ENCODE results near the gene ROR2.

ROR2 gene

GRCh38 chr9:91693226-91693625 lies 256.8 kb downstream of the ROR2 start:
- Histone ChIP-seq H2BK5ac (ENCODE audit: low read length) (no peak overlapping the region), H3K4me1 (ENCODE audit: control insufficient read depth, low read depth, low read length) (peaks cover 8% of the 10 kb centered on the region), H4K8ac (ENCODE audit: low read depth, low read length) (no peak overlapping the region), H3K36me3 (ENCODE audit: control insufficient read depth, insufficient read depth, low read length) (no peaks in the 10 kb centered on the region), H2BK120ac (ENCODE audit: low read depth, low read length) (no peak overlapping the region), H3K23ac (ENCODE audit: low read length) (no peak overlapping the region), H3K27ac (ENCODE audit: low read depth, low read length) (no peak overlapping the region), H3K9ac (ENCODE audit: low read length) (no peak overlapping the region), H3K79me1 (ENCODE audit: low read length) (no peaks in the 10 kb centered on the region), H2BK15ac (replicated peaks; ENCODE audit: low read depth) (no peak overlapping the region), H3K18ac (ENCODE audit: low read length) (no peak overlapping the region), H2AK5ac (ENCODE audit: low read length) (no peak overlapping the region), H4K5ac (ENCODE audit: low read length) (no peak overlapping the region), H3K56ac (ENCODE audit: low read length) (no peak overlapping the region), H3K27me3 (ENCODE audit: insufficient read depth, low read length, poor library complexity) (no peaks in the 10 kb centered on the region), H3K4me2 (ENCODE audit: low read length) (no peak overlapping the region), H3K4me3 (ENCODE audit: low read length) (no peak overlapping the region), H3K79me2 (ENCODE audit: control insufficient read depth, insufficient read depth, low read length) (no peaks in the 10 kb centered on the region), H3K4ac (ENCODE audit: low read depth, low read length) (no peak overlapping the region)
- peak; percentile 77 for DNase-seq
- WGBS (ENCODE audit: extremely low coverage, insufficient coverage, low lambda C conversion rate), result no CpG with 5 or more reads among the region's 7 CpGs

GRCh38 chr9:91690540-91691249 lies 259.3 kb downstream of the ROR2 start:
- H3K79me2 ChIP-seq (ENCODE audit: control insufficient read depth, insufficient read depth, low read length), result no peaks in the 10 kb centered on the region
- H3K27me3 ChIP-seq (ENCODE audit: insufficient read depth, low read length, poor library complexity), result no peaks in the 10 kb centered on the region
- H3K9ac ChIP-seq (ENCODE audit: low read length), result no peak overlapping the region
- H2AK5ac ChIP-seq (ENCODE audit: low read length), result no peak overlapping the region
- H3K4me3 ChIP-seq (ENCODE audit: low read length), result no peak overlapping the region
- no CpG with 5 or more reads among the region's 5 CpGs for WGBS (ENCODE audit: extremely low coverage, insufficient coverage, low lambda C conversion rate)
- DNase-seq, result no peak
- H3K36me3 ChIP-seq (ENCODE audit: control insufficient read depth, insufficient read depth, low read length), result no peaks in the 10 kb centered on the region
- no peak overlapping the region for H2BK5ac ChIP-seq (ENCODE audit: low read length)
- no peak overlapping the region for H3K27ac ChIP-seq (ENCODE audit: low read depth, low read length)
- no peak overlapping the region for H3K56ac ChIP-seq (ENCODE audit: low read length)
- H2BK120ac ChIP-seq (ENCODE audit: low read depth, low read length), result no peak overlapping the region
- no peak overlapping the region for H3K18ac ChIP-seq (ENCODE audit: low read length)
- no peak overlapping the region for H3K4ac ChIP-seq (ENCODE audit: low read depth, low read length)
- H3K79me1 ChIP-seq (ENCODE audit: low read length), result no peaks in the 10 kb centered on the region
- no peak overlapping the region for H4K5ac ChIP-seq (ENCODE audit: low read length)
- no peak overlapping the region for H4K8ac ChIP-seq (ENCODE audit: low read depth, low read length)
- H3K23ac ChIP-seq (ENCODE audit: low read length), result no peak overlapping the region
- no peak overlapping the region for H3K4me2 ChIP-seq (ENCODE audit: low read length)
- H2BK15ac ChIP-seq (replicated peaks; ENCODE audit: low read depth), result no peak overlapping the region
- H3K4me1 ChIP-seq (ENCODE audit: control insufficient read depth, low read depth, low read length), result peaks cover 8% of the 10 kb centered on the region

- H3K23ac ChIP-seq (ENCODE audit: low read length), result no peak overlapping the region
- no peak overlapping the region for H2BK5ac ChIP-seq (ENCODE audit: low read length)
- H2AK5ac ChIP-seq (ENCODE audit: low read length), result no peak overlapping the region
- no peak overlapping the region for H4K5ac ChIP-seq (ENCODE audit: low read length)
- H3K4me1 ChIP-seq (ENCODE audit: control insufficient read depth, low read depth, low read length), result peaks cover 6% of the 10 kb centered on the region
- H3K9ac ChIP-seq (ENCODE audit: low read length), result no peak overlapping the region
- no peaks in the 10 kb centered on the region for H3K79me2 ChIP-seq (ENCODE audit: control insufficient read depth, insufficient read depth, low read length)
- H3K56ac ChIP-seq (ENCODE audit: low read length), result no peak overlapping the region
- H3K4me2 ChIP-seq (ENCODE audit: low read length), result no peak overlapping the region
- H3K4ac ChIP-seq (ENCODE audit: low read depth, low read length), result no peak overlapping the region
- H4K8ac ChIP-seq (ENCODE audit: low read depth, low read length), result no peak overlapping the region
- WGBS (ENCODE audit: extremely low coverage, insufficient coverage, low lambda C conversion rate), result no CpG with 5 or more reads among the region's 4 CpGs
- no peak overlapping the region for H3K4me3 ChIP-seq (ENCODE audit: low read length)
- no peaks in the 10 kb centered on the region for H3K79me1 ChIP-seq (ENCODE audit: low read length)
- no peak overlapping the region for H2BK15ac ChIP-seq (replicated peaks; ENCODE audit: low read depth)
- no peaks in the 10 kb centered on the region for H3K27me3 ChIP-seq (ENCODE audit: insufficient read depth, low read length, poor library complexity)
- no peak overlapping the region for H3K27ac ChIP-seq (ENCODE audit: low read depth, low read length)
- H3K36me3 ChIP-seq (ENCODE audit: control insufficient read depth, insufficient read depth, low read length), result no peaks in the 10 kb centered on the region
- H2BK120ac ChIP-seq (ENCODE audit: low read depth, low read length), result no peak overlapping the region
- no peak for DNase-seq
- no peak overlapping the region for H3K18ac ChIP-seq (ENCODE audit: low read length)
Observed at GRCh38 chr9:91689006-91689405, 261.0 kb downstream of the ROR2 start.

GRCh38 chr9:91683269-91683668 lies 266.8 kb downstream of the ROR2 start:
- H3K79me1 ChIP-seq (ENCODE audit: low read length), result no peaks in the 10 kb centered on the region
- H2BK5ac ChIP-seq (ENCODE audit: low read length), result no peak overlapping the region
- no peaks in the 10 kb centered on the region for H3K4me1 ChIP-seq (ENCODE audit: control insufficient read depth, low read depth, low read length)
- H3K18ac ChIP-seq (ENCODE audit: low read length), result no peak overlapping the region
- no peak overlapping the region for H2BK120ac ChIP-seq (ENCODE audit: low read depth, low read length)
- H3K56ac ChIP-seq (ENCODE audit: low read length), result no peak overlapping the region
- H3K23ac ChIP-seq (ENCODE audit: low read length), result no peak overlapping the region
- H3K4me2 ChIP-seq (ENCODE audit: low read length), result no peak overlapping the region
- no peak overlapping the region for H2BK15ac ChIP-seq (replicated peaks; ENCODE audit: low read depth)
- no peak overlapping the region for H3K27ac ChIP-seq (ENCODE audit: low read depth, low read length)
- no CpG with 5 or more reads among the region's 1 CpG for WGBS (ENCODE audit: extremely low coverage, insufficient coverage, low lambda C conversion rate)
- no peaks in the 10 kb centered on the region for H3K79me2 ChIP-seq (ENCODE audit: control insufficient read depth, insufficient read depth, low read length)
- no peak overlapping the region for H3K4ac ChIP-seq (ENCODE audit: low read depth, low read length)
- no peak overlapping the region for H4K5ac ChIP-seq (ENCODE audit: low read length)
- no peak for DNase-seq
- no peaks in the 10 kb centered on the region for H3K27me3 ChIP-seq (ENCODE audit: insufficient read depth, low read length, poor library complexity)
- no peak overlapping the region for H3K9ac ChIP-seq (ENCODE audit: low read length)
- no peak overlapping the region for H2AK5ac ChIP-seq (ENCODE audit: low read length)
- no peak overlapping the region for H4K8ac ChIP-seq (ENCODE audit: low read depth, low read length)
- no peaks in the 10 kb centered on the region for H3K36me3 ChIP-seq (ENCODE audit: control insufficient read depth, insufficient read depth, low read length)
- no peak overlapping the region for H3K4me3 ChIP-seq (ENCODE audit: low read length)

GRCh38 chr9:91682806-91683205 lies 267.2 kb downstream of the ROR2 start:
- H2AK5ac ChIP-seq (ENCODE audit: low read length), result no peak overlapping the region
- H3K27me3 ChIP-seq (ENCODE audit: insufficient read depth, low read length, poor library complexity), result no peaks in the 10 kb centered on the region
- no peak overlapping the region for H2BK15ac ChIP-seq (replicated peaks; ENCODE audit: low read depth)
- no peak overlapping the region for H3K56ac ChIP-seq (ENCODE audit: low read length)
- no peaks in the 10 kb centered on the region for H3K79me2 ChIP-seq (ENCODE audit: control insufficient read depth, insufficient read depth, low read length)
- no peak overlapping the region for H4K5ac ChIP-seq (ENCODE audit: low read length)
- no peak overlapping the region for H3K23ac ChIP-seq (ENCODE audit: low read length)
- H2BK5ac ChIP-seq (ENCODE audit: low read length), result no peak overlapping the region
- DNase-seq, result no peak
- H3K4me1 ChIP-seq (ENCODE audit: control insufficient read depth, low read depth, low read length), result no peaks in the 10 kb centered on the region
- no peak overlapping the region for H4K8ac ChIP-seq (ENCODE audit: low read depth, low read length)
- no peak overlapping the region for H3K18ac ChIP-seq (ENCODE audit: low read length)
- no peak overlapping the region for H3K9ac ChIP-seq (ENCODE audit: low read length)
- no peak overlapping the region for H3K4me2 ChIP-seq (ENCODE audit: low read length)
- H3K27ac ChIP-seq (ENCODE audit: low read depth, low read length), result no peak overlapping the region
- no peaks in the 10 kb centered on the region for H3K79me1 ChIP-seq (ENCODE audit: low read length)
- no peak overlapping the region for H3K4me3 ChIP-seq (ENCODE audit: low read length)
- H3K4ac ChIP-seq (ENCODE audit: low read depth, low read length), result no peak overlapping the region
- no peak overlapping the region for H2BK120ac ChIP-seq (ENCODE audit: low read depth, low read length)
- no CpG with 5 or more reads among the region's 6 CpGs for WGBS (ENCODE audit: extremely low coverage, insufficient coverage, low lambda C conversion rate)
- H3K36me3 ChIP-seq (ENCODE audit: control insufficient read depth, insufficient read depth, low read length), result no peaks in the 10 kb centered on the region

Data from mesendoderm (in vitro differentiated cells).